ENCODE measurements around the gene ADIRF.
"Not testable (repeated sequence)": the region's sequence is repeated elsewhere in the genome, so short reads cannot be mapped to it uniquely, and the experiment has no call there.

ADIRF gene

GRCh38 chr10:86974484-86974883 lies 6.2 kb downstream of the ADIRF start:
- DNase-seq (ENCODE audit: low read depth), result peak; percentile 64
- peak overlapping the region; percentile 39 for H3K4me3 ChIP-seq (ENCODE audit: low read length)
- TF ChIP-seq CTCF (IDR thresholded peaks at IDR 0.05; ENCODE audit: insufficient read depth, low read depth, low read length, missing control alignments), result no peak

DNA sequence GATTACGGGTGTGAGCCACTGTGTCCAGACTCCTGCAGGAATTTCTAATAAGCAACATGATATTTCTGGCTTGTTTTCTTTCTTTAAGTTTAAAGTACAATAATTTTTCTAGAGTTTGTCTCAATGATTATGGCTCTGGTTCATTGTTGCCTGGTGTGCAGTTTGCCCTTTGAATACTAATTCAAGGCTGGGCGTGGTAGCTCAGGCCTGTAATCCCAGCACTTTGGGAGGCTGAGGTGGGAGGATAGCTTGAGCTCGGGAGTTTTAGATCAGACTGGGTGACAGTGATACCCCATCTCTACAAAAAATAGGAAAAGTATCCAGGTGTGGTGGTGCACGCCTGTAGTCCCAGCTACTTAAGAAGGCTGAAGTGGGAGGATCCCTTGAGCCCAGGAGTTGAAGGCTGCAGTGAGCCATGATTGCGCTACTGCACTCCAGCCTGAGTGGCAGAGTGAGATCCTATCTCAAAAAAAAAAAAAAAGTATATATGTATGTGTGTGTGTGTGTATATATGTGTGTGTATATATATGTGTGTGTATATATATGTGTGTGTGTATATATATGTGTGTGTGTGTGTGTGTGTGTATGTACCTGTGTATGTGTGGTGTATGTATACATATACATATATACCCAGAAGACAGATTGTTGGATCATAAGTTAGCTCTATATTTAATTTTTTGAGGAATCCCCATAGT lies 8.2 kb downstream of the ADIRF start:
- no peak for TF ChIP-seq CTCF (IDR thresholded peaks at IDR 0.05; ENCODE audit: insufficient read depth, low read depth, low read length, missing control alignments)
- DNase-seq (ENCODE audit: low read depth), result no peak
- no peak overlapping the region for H3K4me3 ChIP-seq (ENCODE audit: low read length)

DNA sequence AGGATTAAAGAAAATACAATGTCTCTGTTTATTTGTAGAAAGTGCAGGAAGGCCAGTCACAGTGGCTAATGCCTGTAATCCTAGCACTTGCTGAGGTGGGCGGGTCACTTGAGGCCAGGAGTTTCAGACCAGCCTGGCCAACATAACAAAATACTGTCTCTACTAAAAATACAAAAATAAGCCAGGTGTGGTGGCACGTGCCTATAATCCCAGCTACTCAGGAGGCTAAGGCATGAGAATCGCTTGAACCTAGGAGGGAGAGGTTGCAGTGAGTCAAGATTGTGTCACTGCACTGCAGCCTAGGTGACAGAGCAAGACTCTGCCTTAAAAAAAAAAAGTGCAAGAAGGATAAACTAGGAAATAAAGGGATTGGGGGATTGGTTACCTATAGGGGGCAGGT lies 10.2 kb downstream of the ADIRF start:
- H3K4me3 ChIP-seq (ENCODE audit: low read length), result not testable (repeated sequence)
- peak; percentile 64 for DNase-seq (ENCODE audit: low read depth)

- DNase-seq (ENCODE audit: low read depth), result no peak
- no peak for TF ChIP-seq CTCF (IDR thresholded peaks at IDR 0.05; ENCODE audit: insufficient read depth, low read depth, low read length, missing control alignments)
- H3K4me3 ChIP-seq (ENCODE audit: low read length), result no peak overlapping the region
Measured at GRCh38 chr10:86979296-86979818, 11.1 kb downstream of the ADIRF start.

DNA sequence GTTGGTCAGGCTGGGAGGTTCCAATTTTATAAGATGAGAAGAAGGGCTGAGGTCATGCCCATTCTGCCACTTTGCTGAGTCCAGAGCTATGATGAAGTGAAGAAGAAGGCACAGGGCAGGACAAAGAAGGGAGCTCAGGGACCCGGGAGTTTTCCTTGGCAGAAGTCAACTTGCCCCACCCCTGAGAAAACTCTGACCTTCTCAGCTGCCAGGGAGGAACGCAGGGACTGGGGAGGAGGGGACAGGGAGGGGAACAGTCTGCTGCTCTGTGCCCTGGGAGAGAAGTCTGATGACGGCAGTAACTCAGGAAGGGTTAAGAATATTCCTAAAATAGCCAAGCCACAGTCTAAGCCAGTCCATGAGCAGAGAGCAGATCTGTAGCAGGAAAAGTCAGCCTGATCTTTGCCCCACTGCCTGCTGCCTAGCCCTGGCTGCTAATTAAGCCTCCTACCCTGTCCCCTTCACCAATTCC lies 11.7 kb downstream of the ADIRF start:
- DNase-seq (ENCODE audit: low read depth), result no peak
- no peak for TF ChIP-seq CTCF (IDR thresholded peaks at IDR 0.05; ENCODE audit: insufficient read depth, low read depth, low read length, missing control alignments)
- H3K4me3 ChIP-seq (ENCODE audit: low read length), result no peak overlapping the region

- not testable (repeated sequence) for H3K4me3 ChIP-seq (ENCODE audit: low read length); DNase-seq (ENCODE audit: low read depth)
Measured at GRCh38 chr10:86981020-86981419, 12.7 kb downstream of the ADIRF start.

GRCh38 chr10:86981716-86982115 lies 13.4 kb downstream of the ADIRF start:
- TF ChIP-seq CTCF (IDR thresholded peaks at IDR 0.05; ENCODE audit: insufficient read depth, low read depth, low read length, missing control alignments), result no peak
- DNase-seq (ENCODE audit: low read depth), result no peak
- no peak overlapping the region for H3K4me3 ChIP-seq (ENCODE audit: low read length)

- not testable (repeated sequence) for H3K4me3 ChIP-seq (ENCODE audit: low read length); DNase-seq (ENCODE audit: low read depth)
Measured at GRCh38 chr10:86984498-86984897, 16.2 kb downstream of the ADIRF start.

Measured in epithelial cell of esophagus (primary cell).